ENCODE results near the gene SPEF2. TPM values are rescaled to one million over a fixed set of nuclear protein-coding genes. Genes with fewer than 3 reads are reported as not detected.

Gene SPEF2
- total and polyA plus RNA-seq, 2 donors from 2014 or later, result 7.1 to 19.1 TPM

GRCh38 chr5:35765921-35766320, 148.3 kb downstream of the SPEF2 start:
- no peaks in the 10 kb centered on the region for H3K27me3 ChIP-seq (ENCODE audit: control insufficient read depth, insufficient read depth, low read length)
- no peak overlapping the region for H3K9ac ChIP-seq (ENCODE audit: low read length in 3 of 3)
- TF ChIP-seq CTCF (IDR thresholded peaks at IDR 0.05; ENCODE audit: borderline replicate concordance, extremely low read depth, insufficient read depth), result no peak
- no peak overlapping the region for H3K4me3 ChIP-seq (ENCODE audit: low read length in 3 of 3)
- intact Hi-C loops (cut with DNase I), result no loop called here
- no peaks in the 10 kb centered on the region for H3K9me3 ChIP-seq (ENCODE audit: control insufficient read depth in 2 of 3, insufficient read depth in 1 of 3, low read length in 3 of 3)
- no peak overlapping the region for H3K27ac ChIP-seq (ENCODE audit: low read depth in 2 of 2, low read length in 2 of 2)
- DNase-seq (no peak), FAIRE-seq (no peak)
- H3K36me3 ChIP-seq (ENCODE audit: control insufficient read depth in 2 of 3, insufficient read depth in 3 of 3, low read length in 3 of 3), result no peaks in the 10 kb centered on the region
- no peaks in the 10 kb centered on the region for H3K4me1 ChIP-seq (ENCODE audit: control insufficient read depth in 2 of 3, insufficient read depth in 2 of 3, low read depth in 1 of 3, low read length in 3 of 3)

GRCh38 chr5:35771300-35771699, 153.6 kb downstream of the SPEF2 start:
- Histone ChIP-seq H3K36me3 (ENCODE audit: control insufficient read depth in 2 of 3, insufficient read depth in 3 of 3, low read length in 3 of 3) (no peaks in the 10 kb centered on the region), H3K4me3 (ENCODE audit: low read length in 3 of 3) (no peak overlapping the region), H3K9me3 (ENCODE audit: control insufficient read depth in 2 of 3, insufficient read depth in 1 of 3, low read length in 3 of 3) (no peaks in the 10 kb centered on the region), H3K4me1 (ENCODE audit: control insufficient read depth in 2 of 3, insufficient read depth in 2 of 3, low read depth in 1 of 3, low read length in 3 of 3) (no peaks in the 10 kb centered on the region), H3K27me3 (ENCODE audit: control insufficient read depth, insufficient read depth, low read length) (no peaks in the 10 kb centered on the region), H3K9ac (ENCODE audit: low read length in 3 of 3) (no peak overlapping the region), H3K27ac (ENCODE audit: low read depth in 2 of 2, low read length in 2 of 2) (no peak overlapping the region)
- intact Hi-C loops (cut with DNase I), result loop anchor here (10.0 kb wide), 1 partner anchor 154 kb away; no protein-coding TSS in a partner anchor
- TF ChIP-seq CTCF (IDR thresholded peaks at IDR 0.05; ENCODE audit: borderline replicate concordance, extremely low read depth, insufficient read depth), result no peak
- DNase-seq (no peak), FAIRE-seq (no peak)

- TF ChIP-seq CTCF (IDR thresholded peaks at IDR 0.05; ENCODE audit: borderline replicate concordance, extremely low read depth, insufficient read depth), result no peak
- no peaks in the 10 kb centered on the region for H3K36me3 ChIP-seq (ENCODE audit: control insufficient read depth in 2 of 3, insufficient read depth in 3 of 3, low read length in 3 of 3)
- H3K9me3 ChIP-seq (ENCODE audit: control insufficient read depth in 2 of 3, insufficient read depth in 1 of 3, low read length in 3 of 3), result no peaks in the 10 kb centered on the region
- no peak for DNase-seq
- H3K4me3 ChIP-seq (ENCODE audit: low read length in 3 of 3), result no peak overlapping the region
- H3K4me1 ChIP-seq (ENCODE audit: control insufficient read depth in 2 of 3, insufficient read depth in 2 of 3, low read depth in 1 of 3, low read length in 3 of 3), result no peaks in the 10 kb centered on the region
- FAIRE-seq, result no peak
- no peak overlapping the region for H3K27ac ChIP-seq (ENCODE audit: low read depth in 2 of 2, low read length in 2 of 2)
- H3K27me3 ChIP-seq (ENCODE audit: control insufficient read depth, insufficient read depth, low read length), result no peaks in the 10 kb centered on the region
- no peak overlapping the region for H3K9ac ChIP-seq (ENCODE audit: low read length in 3 of 3)
- intact Hi-C loops (cut with DNase I), result loop anchor here (10.0 kb wide), 1 partner anchor 153 kb away; no protein-coding TSS in a partner anchor
Observed at GRCh38 chr5:35771839-35772238, 154.2 kb downstream of the SPEF2 start.

- H3K9ac ChIP-seq (ENCODE audit: low read length in 3 of 3), result no peak overlapping the region
- FAIRE-seq, result no peak
- no peak overlapping the region for H3K4me3 ChIP-seq (ENCODE audit: low read length in 3 of 3)
- TF ChIP-seq CTCF (IDR thresholded peaks at IDR 0.05; ENCODE audit: borderline replicate concordance, extremely low read depth, insufficient read depth), result no peak
- H3K4me1 ChIP-seq (ENCODE audit: control insufficient read depth in 2 of 3, insufficient read depth in 2 of 3, low read depth in 1 of 3, low read length in 3 of 3), result no peaks in the 10 kb centered on the region
- H3K9me3 ChIP-seq (ENCODE audit: control insufficient read depth in 2 of 3, insufficient read depth in 1 of 3, low read length in 3 of 3), result no peaks in the 10 kb centered on the region
- intact Hi-C loops (cut with DNase I), result loop anchor here (10.0 kb wide), 1 partner anchor 151 kb away; no protein-coding TSS in a partner anchor
- H3K27ac ChIP-seq (ENCODE audit: low read depth in 2 of 2, low read length in 2 of 2), result no peak overlapping the region
- no peak for DNase-seq
- H3K36me3 ChIP-seq (ENCODE audit: control insufficient read depth in 2 of 3, insufficient read depth in 3 of 3, low read length in 3 of 3), result no peaks in the 10 kb centered on the region
- no peaks in the 10 kb centered on the region for H3K27me3 ChIP-seq (ENCODE audit: control insufficient read depth, insufficient read depth, low read length)
Observed at GRCh38 chr5:35773967-35774366, 156.3 kb downstream of the SPEF2 start.

Data from kidney (tissue), 14 donors.